Gastrocnemius medialis (tissue), 4 donors: ENCODE results near the gene ZNF560. TPM values are rescaled to one million over a fixed set of nuclear protein-coding genes. Genes with fewer than 3 reads are reported as not detected.

Experiments used
- ATAC-seq, 2 donors: fragments of 150-250 bp; one replicate each; pipeline ENCODE4 v1.9.1; 2016
- DNase-seq, 2 donors: peaks; one replicate each; pipeline ENCODE4 v3.0.0-alpha.2; 2019
- H3K27ac ChIP-seq, 4 donors: fragments of 200-600 bp; sonication (generic); 1 replicate in 1 of 4; 2 replicates in 3 of 4; pipeline ENCODE4 v1.5.1; 2016 to 2018; ENCODE audit warnings: mild to moderate bottlenecking in 2 of 4, moderate library complexity in 1 of 4
- H3K27me3 ChIP-seq, 3 donors: fragments of 200-600 bp; sonication (generic) in 2 of 3; 1 replicate in 1 of 3; 2 replicates in 2 of 3; pipeline versions ENCODE4 v1.5.1 to v1.6.0; 2016 to 2019; ENCODE audit warnings: mild to moderate bottlenecking in 1 of 3, moderate library complexity in 1 of 3
- H3K36me3 ChIP-seq, 2 donors: fragments of 200-600 bp; sonication (generic) in 1 of 2; one replicate each; pipeline ENCODE4 v1.5.1; 2017 to 2018
- H3K4me1 ChIP-seq, 2 donors: fragments of 200-600 bp; sonication (generic) in 1 of 2; one replicate each; pipeline ENCODE4 v1.5.1; 2016 to 2017; ENCODE audit warnings: mild to moderate bottlenecking in 2 of 2
- H3K4me3 ChIP-seq, 4 donors: fragments of 200-600 bp; sonication (generic) in 3 of 4; 1 replicate in 1 of 4; 2 replicates in 3 of 4; pipeline ENCODE4 v1.5.1; 2016 to 2019; ENCODE audit warnings: mild to moderate bottlenecking in 2 of 4
- H3K9me3 ChIP-seq, 3 donors: fragments of 200-600 bp; sonication (generic) in 2 of 3; 1 replicate in 1 of 3; 2 replicates in 2 of 3; pipeline ENCODE4 v1.5.1; 2016 to 2019
- POLR2A ChIP-seq, 2 donors: fragments of 450-650 bp; IDR thresholded peaks; one replicate each; pipeline ENCODE4 v1.6.1; 2017; ENCODE audit warnings: antibody characterized with exemption in 2 of 2, mild to moderate bottlenecking in 2 of 2, moderate library complexity in 2 of 2
- in situ Hi-C, 4 donors: fragments of 200-750 bp; cut with MboI; loops; one replicate each; pipeline versions ENCODE4 v1.15.0 to v1.8.0; 2017; ENCODE audit warnings: low sequenced_read_pairs in 4 of 4
- intact Hi-C: fragments of 100-400 bp; cut with DNase I; formaldehyde crosslinking; loops from one replicate; pipeline ENCODE4 v1.15.1; 2023; ENCODE audit warnings: low total_unique reads
- total RNA-seq, 4 donors: library from RNA; depleted of rRNA; stranded (reverse); fragments of >200 nt; gene quantifications; one replicate each; pipeline versions ENCODE4 v1.1.0 to v1.2.3, GENCODE V29; 2016
- TF ChIP-seq, protein P1 (sequence below), 5 experiments: fragments of 450-650 bp in 3 of 5; fragments of 200-600 bp in 2 of 5; sonication (generic) in 2 of 5; IDR thresholded peaks in 4 of 5; conservative IDR thresholded peaks in 1 of 5; 1 replicate in 4 of 5; 2 replicates in 1 of 5; pipeline ENCODE4 v1.5.1; 2016 to 2019; ENCODE audit warnings: antibody characterized with exemption in 5 of 5, mild to moderate bottlenecking in 3 of 5, moderate library complexity in 3 of 5

The ZNF560 gene
- total RNA-seq, 4 donors from 2014 or later, result 0.20 TPM; not detected in 3

DNA sequence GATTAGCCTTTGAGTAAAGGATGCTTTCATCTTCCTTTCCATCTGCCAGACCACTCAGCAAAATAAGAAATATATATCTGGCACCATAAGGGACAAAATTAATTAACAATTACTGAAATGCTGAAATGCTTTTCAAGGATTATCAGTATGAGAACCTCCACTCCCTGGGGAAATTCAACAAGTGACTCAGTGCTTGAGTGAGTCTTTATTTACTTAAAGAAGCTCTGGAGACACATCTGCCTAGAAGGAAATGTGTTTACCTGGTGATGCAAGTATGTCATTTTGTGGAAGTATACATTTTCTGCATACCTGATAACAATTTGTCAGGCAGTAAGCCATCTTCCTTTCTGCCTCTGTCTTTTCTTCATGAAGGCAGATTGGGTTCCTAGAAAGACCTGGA, 23.4 kb downstream of the ZNF560 start:
- no peaks in the 10 kb centered on the region for H3K36me3 ChIP-seq
- no peaks in the 10 kb centered on the region for H3K27me3 ChIP-seq
- intact Hi-C loops (no loop called here), in situ Hi-C loops (no loop called here)
- DNase-seq (no peak), ATAC-seq (no peak)
- H3K9me3 ChIP-seq, result no peaks in the 10 kb centered on the region
- no peak overlapping the region for H3K27ac ChIP-seq
- TF ChIP-seq, protein P1, sequence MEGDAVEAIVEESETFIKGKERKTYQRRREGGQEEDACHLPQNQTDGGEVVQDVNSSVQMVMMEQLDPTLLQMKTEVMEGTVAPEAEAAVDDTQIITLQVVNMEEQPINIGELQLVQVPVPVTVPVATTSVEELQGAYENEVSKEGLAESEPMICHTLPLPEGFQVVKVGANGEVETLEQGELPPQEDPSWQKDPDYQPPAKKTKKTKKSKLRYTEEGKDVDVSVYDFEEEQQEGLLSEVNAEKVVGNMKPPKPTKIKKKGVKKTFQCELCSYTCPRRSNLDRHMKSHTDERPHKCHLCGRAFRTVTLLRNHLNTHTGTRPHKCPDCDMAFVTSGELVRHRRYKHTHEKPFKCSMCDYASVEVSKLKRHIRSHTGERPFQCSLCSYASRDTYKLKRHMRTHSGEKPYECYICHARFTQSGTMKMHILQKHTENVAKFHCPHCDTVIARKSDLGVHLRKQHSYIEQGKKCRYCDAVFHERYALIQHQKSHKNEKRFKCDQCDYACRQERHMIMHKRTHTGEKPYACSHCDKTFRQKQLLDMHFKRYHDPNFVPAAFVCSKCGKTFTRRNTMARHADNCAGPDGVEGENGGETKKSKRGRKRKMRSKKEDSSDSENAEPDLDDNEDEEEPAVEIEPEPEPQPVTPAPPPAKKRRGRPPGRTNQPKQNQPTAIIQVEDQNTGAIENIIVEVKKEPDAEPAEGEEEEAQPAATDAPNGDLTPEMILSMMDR (IDR thresholded peaks at IDR 0.05 in 4 of 5, conservative IDR thresholded peaks at IDR 0.05 in 1 of 5), result no peak
- no peak for TF ChIP-seq POLR2A (IDR thresholded peaks at IDR 0.05)
- H3K4me3 ChIP-seq, result no peak overlapping the region
- H3K4me1 ChIP-seq, result no peaks in the 10 kb centered on the region

DNA sequence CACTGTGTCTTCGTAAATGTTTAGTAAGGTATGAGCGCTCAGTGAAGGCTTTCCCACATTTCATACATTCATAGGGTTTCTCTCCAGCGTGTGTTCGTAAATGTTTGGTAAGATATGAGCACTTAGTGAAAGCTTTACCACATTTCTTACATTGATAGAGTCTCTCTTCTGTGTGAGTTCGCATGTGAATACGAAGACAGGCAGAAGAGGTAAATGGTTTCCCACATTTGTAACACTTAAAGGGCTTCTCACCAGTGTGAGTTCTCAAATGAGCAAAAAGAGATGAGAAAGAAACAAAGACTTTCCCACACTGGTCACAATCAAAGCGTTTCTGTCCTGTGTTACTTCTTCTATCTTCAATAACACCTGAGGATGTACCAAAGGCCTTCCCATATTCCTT, 31.3 kb downstream of the ZNF560 start:
- in situ Hi-C loops, result no loop called here
- no peak for DNase-seq
- Histone ChIP-seq H3K36me3 (no peaks in the 10 kb centered on the region), H3K4me3 (no peak overlapping the region), H3K27ac (no peak overlapping the region), H3K9me3 (peaks cover 0 to 14% (median 0%) of the 10 kb centered on the region in 3 donors), H3K4me1 (no peaks in the 10 kb centered on the region), H3K27me3 (no peaks in the 10 kb centered on the region)
- TF ChIP-seq, protein P1 (IDR thresholded peaks at IDR 0.05 in 4 of 5, conservative IDR thresholded peaks at IDR 0.05 in 1 of 5), result no peak
- intact Hi-C loops, result no loop called here
- no peak for ATAC-seq

DNA sequence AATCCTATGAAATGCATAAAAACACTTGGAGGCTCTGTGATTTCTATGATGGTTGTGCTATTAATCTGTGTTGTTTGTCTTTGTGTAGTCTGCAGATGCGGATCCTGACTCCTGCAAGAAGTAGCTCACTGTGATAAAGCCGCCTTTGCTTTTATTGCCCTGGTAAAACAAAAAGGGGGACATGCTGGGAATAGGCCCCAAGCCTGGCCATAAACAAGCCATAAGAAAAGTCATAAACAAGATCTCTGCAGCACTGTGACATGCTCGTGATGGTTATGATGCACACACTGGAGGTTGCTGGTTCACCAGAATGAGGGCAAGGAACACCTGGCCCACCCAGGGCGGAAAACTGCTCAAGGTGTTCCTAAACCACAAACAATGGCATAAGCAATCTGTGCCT, 36.5 kb downstream of the ZNF560 start:
- no peak for ATAC-seq
- H3K27me3 ChIP-seq, result no peaks in the 10 kb centered on the region
- peaks cover 0 to 6% (median 0%) of the 10 kb centered on the region in 3 donors for H3K9me3 ChIP-seq
- no peaks in the 10 kb centered on the region for H3K36me3 ChIP-seq
- in situ Hi-C loops (no loop called here), intact Hi-C loops (no loop called here)
- no peak overlapping the region for H3K4me3 ChIP-seq
- TF ChIP-seq POLR2A (IDR thresholded peaks at IDR 0.05), result no peak
- TF ChIP-seq, protein P1 (IDR thresholded peaks at IDR 0.05 in 4 of 5, conservative IDR thresholded peaks at IDR 0.05 in 1 of 5), result no peak
- H3K4me1 ChIP-seq, result no peaks in the 10 kb centered on the region
- H3K27ac ChIP-seq, result no peak overlapping the region
- no peak for DNase-seq

DNA sequence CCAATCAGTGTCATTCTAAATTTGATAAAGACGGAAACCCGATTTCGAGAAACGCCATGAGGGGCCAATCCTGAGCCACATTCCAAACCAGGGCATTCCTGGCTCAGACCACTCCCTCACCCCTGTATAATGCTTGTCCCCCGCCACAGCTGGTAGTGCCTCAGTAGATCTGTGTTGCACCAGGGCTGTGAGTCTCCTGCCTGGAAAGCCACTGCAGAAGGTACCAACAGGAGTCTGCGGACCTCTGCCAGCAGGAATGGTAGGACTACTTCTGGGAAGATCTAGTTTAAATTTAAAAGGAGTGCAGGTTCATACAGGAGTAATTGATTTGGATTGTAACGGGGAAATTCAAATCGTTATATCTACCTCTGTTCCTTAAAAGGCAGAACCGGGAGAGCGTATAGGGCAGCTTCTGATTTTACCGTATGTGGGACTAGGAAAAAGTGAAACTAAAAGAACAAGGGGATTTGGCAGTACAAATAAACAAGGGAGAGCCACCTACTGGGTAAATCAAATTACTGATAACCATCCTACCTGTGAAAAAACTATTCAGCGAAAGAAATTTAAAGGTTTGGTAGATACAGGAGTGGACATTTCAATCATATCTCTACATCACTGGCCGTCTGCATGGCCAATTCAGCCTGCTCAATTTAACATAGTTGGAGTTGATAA, 42.3 kb downstream of the ZNF560 start:
- no peak for TF ChIP-seq POLR2A (IDR thresholded peaks at IDR 0.05)
- TF ChIP-seq, protein P1 (IDR thresholded peaks at IDR 0.05 in 4 of 5, conservative IDR thresholded peaks at IDR 0.05 in 1 of 5), result no peak
- ATAC-seq (no peak), DNase-seq (no peak)
- Histone ChIP-seq H3K36me3 (no peaks in the 10 kb centered on the region), H3K4me1 (no peaks in the 10 kb centered on the region), H3K27ac (no peak overlapping the region), H3K27me3 (no peaks in the 10 kb centered on the region), H3K4me3 (no peak overlapping the region), H3K9me3 (peaks cover 0 to 6% (median 0%) of the 10 kb centered on the region in 3 donors)
- in situ Hi-C loops, result no loop called here
- intact Hi-C loops, result no loop called here

DNA sequence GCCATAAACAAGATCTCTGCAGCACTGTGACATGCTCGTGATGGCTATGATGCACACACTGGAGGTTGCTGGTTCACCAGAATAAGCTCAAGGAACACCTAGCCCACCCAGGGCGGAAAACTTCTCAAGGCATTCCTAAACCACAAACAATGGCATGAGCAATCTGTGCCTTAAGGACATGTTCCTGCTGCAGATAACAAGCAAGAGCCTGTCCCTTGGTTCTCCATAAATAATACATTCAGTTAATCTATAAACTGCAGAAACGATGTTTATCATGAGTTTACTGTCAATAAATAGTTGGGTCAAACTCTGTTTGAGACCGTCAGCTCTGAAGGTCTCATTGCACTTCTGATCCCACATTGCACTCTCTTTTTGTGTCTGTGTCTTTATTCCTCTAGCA, 44.5 kb downstream of the ZNF560 start:
- ATAC-seq (no peak), DNase-seq (no peak)
- no peak for TF ChIP-seq POLR2A (IDR thresholded peaks at IDR 0.05)
- TF ChIP-seq, protein P1 (IDR thresholded peaks at IDR 0.05 in 4 of 5, conservative IDR thresholded peaks at IDR 0.05 in 1 of 5), result no peak
- Histone ChIP-seq H3K27me3 (no peaks in the 10 kb centered on the region), H3K27ac (no peak overlapping the region), H3K36me3 (no peaks in the 10 kb centered on the region), H3K4me3 (no peak overlapping the region), H3K9me3 (peaks cover 0 to 6% (median 0%) of the 10 kb centered on the region in 3 donors), H3K4me1 (no peaks in the 10 kb centered on the region)
- intact Hi-C loops (no loop called here), in situ Hi-C loops (no loop called here)
